GM23338 (cell line): ENCODE data around the gene NPY. TPM values are rescaled to one million over a fixed set of nuclear protein-coding genes. Genes with fewer than 3 reads are reported as not detected.

ENCODE experiments used
- ATAC-seq: fragments of 200-7000 bp; cut with Tn5 transposase; 3 replicates; pipeline ENCODE4 v1.9.1; 2020
- DNase-seq: peaks from one replicate; pipeline ENCODE4 v3.0.0-alpha.2; 2015; ENCODE audit warnings: low spot score
- H2AFZ ChIP-seq: fragments of 200-600 bp; sonication (generic); 2 replicates; pipeline ENCODE4 v1.8.0; 2016; ENCODE audit warnings: antibody characterized with exemption, mild to moderate bottlenecking, moderate library complexity
- H3F3A ChIP-seq: fragments of 200-600 bp; sonication (generic); replicated peaks from 2 replicates; pipeline ENCODE4 v1.8.0; 2017; ENCODE audit warnings: antibody characterized with exemption, mixed run types, low read depth
- H3K27ac ChIP-seq: fragments of 200-600 bp; sonication (generic); 2 replicates; pipeline ENCODE4 v1.6.1; 2016; ENCODE audit warnings: low read depth
- H3K27me3 ChIP-seq: fragments of 200-600 bp; sonication (generic); 2 replicates; pipeline ENCODE4 v1.8.0; 2016; ENCODE audit warnings: mild to moderate bottlenecking, mixed run types, moderate library complexity; ENCODE audit not compliant: insufficient read depth
- H3K36me3 ChIP-seq: fragments of 200-600 bp; sonication (generic); 2 replicates; pipeline ENCODE4 v1.8.0; 2016; ENCODE audit warnings: mild to moderate bottlenecking; ENCODE audit not compliant: insufficient read depth
- H3K4me1 ChIP-seq: fragments of 200-600 bp; sonication (generic); 2 replicates; pipeline ENCODE4 v1.8.0; 2016; ENCODE audit warnings: mild to moderate bottlenecking, moderate library complexity; ENCODE audit not compliant: insufficient read depth
- H3K4me2 ChIP-seq: fragments of 200-600 bp; sonication (generic); 2 replicates; pipeline ENCODE4 v1.7.1; 2017; ENCODE audit warnings: mixed run types
- H3K4me3 ChIP-seq: fragments of 200-600 bp; sonication (generic); 2 replicates; pipeline ENCODE4 v1.6.1; 2016; ENCODE audit warnings: mixed run types
- H3K79me2 ChIP-seq: fragments of 200-600 bp; sonication (generic); replicated peaks from 2 replicates; pipeline ENCODE4 v1.8.0; 2017; ENCODE audit warnings: mild to moderate bottlenecking; ENCODE audit not compliant: insufficient read depth
- H3K9me2 ChIP-seq: fragments of 200-600 bp; sonication (generic); 2 replicates; pipeline ENCODE4 v1.8.0; 2017; ENCODE audit not compliant: insufficient read depth
- H4K20me1 ChIP-seq: fragments of 200-600 bp; sonication (generic); replicated peaks from 2 replicates; pipeline ENCODE4 v1.8.0; 2017; ENCODE audit warnings: mild to moderate bottlenecking; ENCODE audit not compliant: insufficient read depth
- H3K27ac Mint-ChIP-seq: 2 replicates; pipeline ENCODE4 v1.8.0; 2020; ENCODE audit warnings: inconsistent platforms, mild to moderate bottlenecking, moderate library complexity, mixed read lengths
- H3K27me3 Mint-ChIP-seq: 3 replicates; pipeline ENCODE4 v1.8.0; 2022; ENCODE audit warnings: low read depth, mild to moderate bottlenecking, moderate library complexity, mixed read lengths, inconsistent platforms; ENCODE audit not compliant: insufficient read depth, poor library complexity
- H3K36me3 Mint-ChIP-seq: 3 replicates; pipeline ENCODE4 v1.8.0; 2021; ENCODE audit warnings: low read depth, mild to moderate bottlenecking, inconsistent platforms, moderate library complexity, mixed read lengths
- H3K4me1 Mint-ChIP-seq: 3 replicates; pipeline ENCODE4 v1.8.0; 2020; ENCODE audit warnings: mild to moderate bottlenecking, inconsistent platforms, mixed read lengths
- H3K4me3 Mint-ChIP-seq: 3 replicates; pipeline ENCODE4 v1.8.0; 2021; ENCODE audit warnings: moderate library complexity, mild to moderate bottlenecking, inconsistent platforms, mixed read lengths
- H3K9me3 Mint-ChIP-seq: 3 replicates; pipeline ENCODE4 v1.8.0; 2020; ENCODE audit warnings: moderate library complexity, mild to moderate bottlenecking, inconsistent platforms, mixed read lengths
- CREB1 ChIP-seq: fragments of 250-450 bp; sonication (Bioruptor Pico); IDR thresholded peaks from 2 replicates; pipeline ENCODE4 v1.5.0; 2020; ENCODE audit warnings: low read depth, mild to moderate bottlenecking, moderate library complexity
- CTCF ChIP-seq, 2 experiments: fragments of 200-600 bp in 1 of 2; sonication (generic) in 1 of 2; conservative IDR thresholded peaks; 2 replicates each; pipeline versions ENCODE4 v1.5.1 to v1.6.1; 2016 to 2017; ENCODE audit warnings: antibody characterized with exemption in 2 of 2, low read depth in 2 of 2, mild to moderate bottlenecking in 2 of 2, moderate library complexity in 1 of 2
- ETS1 ChIP-seq: IDR thresholded peaks from 2 replicates; pipeline ENCODE4 v1.6.1; 2016; ENCODE audit warnings: antibody characterized with exemption
- EZH2 ChIP-seq: fragments of 200-600 bp; sonication (generic); IDR thresholded peaks from one replicate; pipeline ENCODE4 v1.8.0; 2017; ENCODE audit warnings: antibody characterized with exemption, mild to moderate bottlenecking, low read depth; ENCODE audit not compliant: unreplicated experiment
- EZH2phosphoT487 ChIP-seq: fragments of 200-600 bp; sonication (generic); IDR thresholded peaks from one replicate; pipeline ENCODE4 v1.8.1; 2018; ENCODE audit warnings: antibody characterized with exemption; ENCODE audit not compliant: unreplicated experiment
- JUNB ChIP-seq: IDR thresholded peaks from one replicate; pipeline ENCODE4 v1.6.1; 2016; ENCODE audit warnings: antibody characterized with exemption; ENCODE audit not compliant: unreplicated experiment
- NANOG ChIP-seq: IDR thresholded peaks from 2 replicates; pipeline ENCODE4 v1.6.1; 2016; ENCODE audit warnings: antibody characterized with exemption, borderline replicate concordance
- POLR2AphosphoS5 ChIP-seq: IDR thresholded peaks from 2 replicates; pipeline ENCODE4 v1.6.1; 2016; ENCODE audit warnings: antibody characterized with exemption, low read depth
- REST ChIP-seq: IDR thresholded peaks from one replicate; pipeline ENCODE4 v1.6.1; 2018; ENCODE audit warnings: antibody characterized with exemption; ENCODE audit not compliant: unreplicated experiment
- STAT1 ChIP-seq: IDR thresholded peaks from one replicate; pipeline ENCODE4 v1.6.1; 2016; ENCODE audit warnings: antibody characterized with exemption; ENCODE audit not compliant: unreplicated experiment
- ZNF114 ChIP-seq: fragments of 250-450 bp; sonication (Bioruptor Pico); IDR thresholded peaks from 2 replicates; pipeline ENCODE4 v1.5.0; 2020; ENCODE audit warnings: mild to moderate bottlenecking, moderate library complexity
- ZNF331 ChIP-seq: fragments of 250-450 bp; sonication (Bioruptor Pico); IDR thresholded peaks from 2 replicates; pipeline ENCODE4 v1.5.0; 2020; ENCODE audit warnings: low read depth, mild to moderate bottlenecking, moderate library complexity
- ZNF462 ChIP-seq: fragments of 250-450 bp; sonication (Bioruptor Pico); IDR thresholded peaks from 2 replicates; pipeline ENCODE4 v1.5.0; 2020; ENCODE audit warnings: mild to moderate bottlenecking, moderate library complexity
- polyA plus RNA-seq: library from polyadenylated mRNA; unstranded; fragments of >200 nt; fragmentation: Nextera tagmentation; extraction: Ambion mirVana; gene quantifications from 2 replicates; pipeline ENCODE4 v1.2.1, GENCODE V29; 2016
- total RNA-seq: library from RNA; depleted of rRNA; stranded (reverse); fragments of >200 nt; shearing (Covaris generic); gene quantifications from 2 replicates; pipeline ENCODE4 v1.2.3, GENCODE V29; 2014

Gene NPY
- total and polyA plus RNA-seq, 2 experiments from 2014 or later, result 7.0 TPM; not detected in 1

GRCh38 chr7:24298696-24299095, 14.7 kb downstream of the NPY start:
- H3K4me1 ChIP-seq, result no peaks in the 10 kb centered on the region
- Mint-ChIP-seq H3K36me3 (no peaks in the 10 kb centered on the region; the same call in 2 of the 3 replicates), H3K9me3 (no peaks in the 10 kb centered on the region), H3K27me3 (no peaks in the 10 kb centered on the region), H3K27ac (no peak overlapping the region), H3K4me3 (no peak overlapping the region), H3K4me1 (no peaks in the 10 kb centered on the region)
- H2AFZ ChIP-seq, result no peak overlapping the region
- H3K9me2 ChIP-seq, result no peaks in the 10 kb centered on the region
- H3K79me2 ChIP-seq, result no peaks in the 10 kb centered on the region
- no peak overlapping the region for H3K4me3 ChIP-seq
- H3F3A ChIP-seq, result no peaks in the 10 kb centered on the region
- DNase-seq (no peak), ATAC-seq (no peak)
- TF ChIP-seq CTCF (conservative IDR thresholded peaks at IDR 0.05; ENCODE audit: low read depth in 2 of 2), result no peak
- TF ChIP-seq CREB1, result no peak
- no peak for TF ChIP-seq EZH2phosphoT487
- TF ChIP-seq POLR2AphosphoS5, result no peak
- TF ChIP-seq NANOG, result no peak
- no peak for TF ChIP-seq ZNF462
- no peak for TF ChIP-seq ZNF114
- TF ChIP-seq EZH2, result no peak
- TF ChIP-seq STAT1, result no peak
- no peak for TF ChIP-seq ETS1
- TF ChIP-seq REST, result no peak
- TF ChIP-seq ZNF331 (CRISPR knock-in tag), result no peak
- TF ChIP-seq JUNB, result no peak
- no peaks in the 10 kb centered on the region for H3K27me3 ChIP-seq
- no peak overlapping the region for H3K4me2 ChIP-seq
- H4K20me1 ChIP-seq, result no peaks in the 10 kb centered on the region
- H3K27ac ChIP-seq, result no peak overlapping the region
- H3K36me3 ChIP-seq, result no peaks in the 10 kb centered on the region
